HG02973 (cell line): Measurements from ENCODE around the gene ELOB.

ENCODE experiments used
- ATAC-seq: cut with Tn5 transposase; IDR thresholded peaks from one replicate; pipeline ENCODE4 v1.9.1; 2021; ENCODE audit warnings: moderate library complexity; ENCODE audit not compliant: unreplicated experiment

ELOB gene

GRCh38 chr16:2811703-2812471 lies 34.8 kb upstream of the ELOB start:
- ATAC-seq = no peak

GRCh38 chr16:2810651-2811050 lies 33.6 kb upstream of the ELOB start:
- no peak for ATAC-seq

GRCh38 chr16:2809149-2809760 lies 32.2 kb upstream of the ELOB start:
- no peak for ATAC-seq

GRCh38 chr16:2808181-2808580 lies 31.1 kb upstream of the ELOB start:
- no peak for ATAC-seq

GRCh38 chr16:2806286-2806685 lies 29.2 kb upstream of the ELOB start:
- no peak for ATAC-seq

GRCh38 chr16:2804728-2805127 lies 27.6 kb upstream of the ELOB start:
- ATAC-seq = no peak

- no peak for ATAC-seq
Measured at GRCh38 chr16:2803545-2804195, 26.6 kb upstream of the ELOB start.

- ATAC-seq = no peak
Measured at GRCh38 chr16:2799859-2800226, 22.8 kb upstream of the ELOB start.

GRCh38 chr16:2799205-2799858 lies 22.3 kb upstream of the ELOB start:
- ATAC-seq = no peak

GRCh38 chr16:2798723-2799204 lies 21.7 kb upstream of the ELOB start:
- no peak for ATAC-seq

- no peak for ATAC-seq
Measured at GRCh38 chr16:2795395-2796143, 18.5 kb upstream of the ELOB start.

GRCh38 chr16:2792940-2793339 lies 15.9 kb upstream of the ELOB start:
- ATAC-seq = no peak

- no peak for ATAC-seq
Measured at GRCh38 chr16:2791174-2791573, 14.1 kb upstream of the ELOB start.

- ATAC-seq = no peak
Measured at GRCh38 chr16:2790631-2791030, 13.6 kb upstream of the ELOB start.

GRCh38 chr16:2787961-2788360 lies 10.9 kb upstream of the ELOB start:
- ATAC-seq = no peak

- no peak for ATAC-seq
Measured at GRCh38 chr16:2787406-2787805, 10.3 kb upstream of the ELOB start, which contains the start of gene PRSS33. PRSS33 (minus strand) TSS chr16:2787560; CDS start chr16:2786547, 1,013 bp downstream.

GRCh38 chr16:2786826-2787151 lies 9.7 kb upstream of the ELOB start:
- ATAC-seq = no peak

GRCh38 chr16:2786061-2786825 lies 9.2 kb upstream of the ELOB start:
- no peak for ATAC-seq

GRCh38 chr16:2785101-2785991 lies 8.3 kb upstream of the ELOB start:
- no peak for ATAC-seq
